Measurements from ENCODE around the gene ALPL.

GRCh38 chr1:21622466-21623315 is 113.5 kb downstream of the ALPL start:
- TF ChIP-seq CTCF (IDR thresholded peaks at IDR 0.05) (no peak), EP300 (IDR thresholded peaks at IDR 0.05) (no peak)
